22Rv1 (cell line): ENCODE results near the gene BICC1.

ENCODE experiments used
- ZFX ChIP-seq: fragments of 450-650 bp; IDR thresholded peaks from 2 replicates; pipeline ENCODE4 v1.6.1; 2017; ENCODE audit warnings: antibody characterized with exemption, borderline replicate concordance
- TF ChIP-seq, protein P1 (sequence below): fragments of 450-650 bp; IDR thresholded peaks from 2 replicates; pipeline ENCODE4 v1.5.1; 2017; ENCODE audit warnings: mild to moderate bottlenecking

DNA sequence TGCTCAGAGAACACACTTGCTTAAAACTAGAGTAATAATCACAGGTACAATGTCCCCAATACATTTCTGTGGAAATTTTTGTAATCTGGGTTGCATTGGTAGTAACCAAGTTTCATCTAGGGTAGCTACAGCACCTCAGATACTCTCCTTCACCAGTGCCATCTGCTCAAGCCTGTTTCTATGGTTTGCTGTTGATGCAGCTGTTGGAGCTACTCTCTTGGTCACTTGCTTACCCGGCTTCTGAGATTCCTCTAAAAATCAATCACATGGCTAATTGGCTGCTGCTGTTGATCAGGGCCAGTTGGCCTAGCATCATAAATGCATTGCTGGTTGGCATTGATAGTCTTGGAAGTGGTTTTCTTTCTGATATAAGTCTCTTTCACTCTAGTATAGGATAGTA lies 220.8 kb downstream of the BICC1 start:
- TF ChIP-seq, protein P1, sequence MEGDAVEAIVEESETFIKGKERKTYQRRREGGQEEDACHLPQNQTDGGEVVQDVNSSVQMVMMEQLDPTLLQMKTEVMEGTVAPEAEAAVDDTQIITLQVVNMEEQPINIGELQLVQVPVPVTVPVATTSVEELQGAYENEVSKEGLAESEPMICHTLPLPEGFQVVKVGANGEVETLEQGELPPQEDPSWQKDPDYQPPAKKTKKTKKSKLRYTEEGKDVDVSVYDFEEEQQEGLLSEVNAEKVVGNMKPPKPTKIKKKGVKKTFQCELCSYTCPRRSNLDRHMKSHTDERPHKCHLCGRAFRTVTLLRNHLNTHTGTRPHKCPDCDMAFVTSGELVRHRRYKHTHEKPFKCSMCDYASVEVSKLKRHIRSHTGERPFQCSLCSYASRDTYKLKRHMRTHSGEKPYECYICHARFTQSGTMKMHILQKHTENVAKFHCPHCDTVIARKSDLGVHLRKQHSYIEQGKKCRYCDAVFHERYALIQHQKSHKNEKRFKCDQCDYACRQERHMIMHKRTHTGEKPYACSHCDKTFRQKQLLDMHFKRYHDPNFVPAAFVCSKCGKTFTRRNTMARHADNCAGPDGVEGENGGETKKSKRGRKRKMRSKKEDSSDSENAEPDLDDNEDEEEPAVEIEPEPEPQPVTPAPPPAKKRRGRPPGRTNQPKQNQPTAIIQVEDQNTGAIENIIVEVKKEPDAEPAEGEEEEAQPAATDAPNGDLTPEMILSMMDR = no peak
- TF ChIP-seq ZFX = no peak
